Memory B cell (primary cell): Measurements from ENCODE around the gene ZNF678.
"Not testable (repeated sequence)": the region's sequence is repeated elsewhere in the genome, so short reads cannot be mapped to it uniquely, and the experiment has no call there.

Experiments
- ATAC-seq: fragments of 150-1000 bp; cut with Tn5 transposase; 2 replicates; pipeline ENCODE4 v1.10.0; 2021; ENCODE audit warnings: low read depth, mild to moderate bottlenecking, moderate library complexity
- DNase-seq, 2 donors: peaks; one replicate each; pipeline ENCODE4 v3.0.0; 2022; ENCODE audit warnings: low spot score in 2 of 2
- H3K27ac Mint-ChIP-seq: one replicate; pipeline ENCODE4 v1.8.0; 2022; ENCODE audit warnings: mild to moderate bottlenecking, moderate library complexity, mixed read lengths
- H3K27me3 Mint-ChIP-seq: one replicate; pipeline ENCODE4 v1.8.0; 2022; ENCODE audit warnings: mixed read lengths
- H3K36me3 Mint-ChIP-seq: one replicate; pipeline ENCODE4 v1.8.0; 2022; ENCODE audit warnings: mild to moderate bottlenecking, mixed read lengths
- H3K4me1 Mint-ChIP-seq: one replicate; pipeline ENCODE4 v1.8.0; 2022; ENCODE audit warnings: mixed read lengths
- H3K4me3 Mint-ChIP-seq: one replicate; pipeline ENCODE4 v1.8.0; 2022; ENCODE audit warnings: mild to moderate bottlenecking, moderate library complexity, mixed read lengths
- H3K9me3 Mint-ChIP-seq: one replicate; pipeline ENCODE4 v1.8.0; 2022; ENCODE audit warnings: mixed read lengths

The ZNF678 gene

DNA sequence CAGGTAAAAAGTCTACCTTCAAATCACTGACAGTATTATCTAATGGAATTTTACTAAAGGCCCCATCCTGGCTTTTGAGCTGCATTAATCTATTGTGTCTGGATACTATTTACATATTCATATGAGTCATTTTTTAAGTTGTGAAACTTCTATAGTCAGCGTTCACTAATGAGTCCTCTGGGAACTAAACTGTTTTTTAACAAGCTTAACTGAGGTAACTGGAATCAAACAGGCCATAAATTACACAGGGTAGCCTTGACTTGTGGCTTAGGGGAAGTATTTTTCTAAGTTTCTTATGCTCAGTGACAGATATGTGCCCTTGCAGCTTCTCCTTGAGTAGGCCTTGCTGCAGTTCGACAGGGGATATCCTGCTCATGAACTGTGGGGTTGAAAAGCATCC lies 102.9 kb downstream of the ZNF678 start:
- Mint-ChIP-seq H3K36me3 (peaks cover 25% of the 10 kb centered on the region), H3K9me3 (peaks cover 22% of the 10 kb centered on the region), H3K27me3 (no peaks in the 10 kb centered on the region), H3K4me3 (no peak overlapping the region), H3K27ac (no peak overlapping the region), H3K4me1 (no peaks in the 10 kb centered on the region)
- ATAC-seq (no peak), DNase-seq (no peak)

DNA sequence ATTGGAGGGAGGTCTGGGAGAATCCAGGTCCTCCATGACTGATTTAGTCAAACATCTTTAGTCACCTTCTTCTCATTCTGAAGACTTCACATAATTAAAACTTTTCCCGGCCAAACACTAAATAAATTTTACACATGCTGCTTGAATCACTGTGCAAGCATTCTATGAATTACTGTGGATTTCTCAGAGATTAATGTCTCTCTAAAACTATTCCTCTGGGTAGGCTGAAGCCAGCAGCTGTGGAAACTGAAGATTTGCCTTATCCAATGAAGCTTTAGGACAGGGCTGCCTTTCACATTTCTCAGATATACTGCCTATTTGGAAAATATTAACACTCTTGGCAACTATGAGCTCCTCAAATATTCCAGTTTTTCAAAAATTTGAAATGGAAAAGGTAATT lies 110.1 kb downstream of the ZNF678 start:
- no peak for DNase-seq
- Mint-ChIP-seq H3K27ac (no peak overlapping the region), H3K4me3 (no peak overlapping the region), H3K36me3 (peaks cover 18% of the 10 kb centered on the region), H3K9me3 (peaks cover 26% of the 10 kb centered on the region), H3K4me1 (no peaks in the 10 kb centered on the region), H3K27me3 (no peaks in the 10 kb centered on the region)
- ATAC-seq: no peak

DNA sequence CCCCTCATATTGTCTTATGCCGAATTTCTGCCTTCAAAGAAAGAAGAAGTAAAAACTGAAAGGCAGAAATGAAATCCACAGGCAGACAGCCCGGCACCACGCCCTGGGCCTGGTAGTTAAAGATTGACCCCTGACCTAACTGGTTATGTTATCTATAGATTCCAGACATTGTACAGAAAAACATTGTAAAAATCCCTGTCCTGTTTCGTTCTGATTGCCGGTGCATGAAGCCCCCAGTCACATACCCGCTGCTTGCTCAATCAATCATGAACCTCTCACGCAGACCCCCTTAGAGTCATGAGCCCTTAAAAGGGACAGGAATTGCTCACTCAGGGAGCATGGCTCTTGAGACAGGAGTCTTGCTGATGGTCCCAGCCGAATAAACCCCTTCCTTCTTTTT lies 122.5 kb downstream of the ZNF678 start:
- Mint-ChIP-seq H3K36me3 (peaks cover 5% of the 10 kb centered on the region), H3K4me1 (no peaks in the 10 kb centered on the region), H3K9me3 (peaks cover 24% of the 10 kb centered on the region), H3K27me3 (no peaks in the 10 kb centered on the region), H3K4me3 (no peak overlapping the region), H3K27ac (no peak overlapping the region)
- ATAC-seq: no peak
- DNase-seq: no peak

DNA sequence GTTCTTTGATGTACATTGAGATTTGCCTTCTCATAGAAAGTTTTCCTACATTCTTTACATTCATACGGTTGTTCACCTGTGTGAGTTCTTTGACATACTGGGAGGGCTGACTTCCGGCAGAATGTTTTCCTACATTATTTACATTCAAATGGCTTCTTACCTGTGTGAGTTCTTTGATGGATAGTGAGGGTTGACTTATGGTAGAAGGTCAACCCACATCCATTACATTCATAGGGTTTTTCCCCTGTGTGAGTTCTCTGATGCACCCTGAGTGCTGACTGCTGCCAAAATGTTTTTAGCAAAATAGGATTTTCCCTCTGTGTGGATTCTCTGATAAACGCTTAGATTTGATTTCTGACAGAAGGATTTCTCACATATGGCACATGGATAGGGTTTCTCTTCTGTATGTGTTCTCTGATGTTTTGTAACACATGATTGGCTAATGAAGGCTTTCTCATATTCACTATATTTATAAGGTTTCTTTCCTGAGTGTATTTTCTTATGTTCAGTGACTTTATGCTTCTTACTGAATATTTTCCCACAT lies 134.0 kb downstream of the ZNF678 start:
- no peak for DNase-seq
- H3K9me3 Mint-ChIP-seq: peaks cover 39% of the 10 kb centered on the region

DNA sequence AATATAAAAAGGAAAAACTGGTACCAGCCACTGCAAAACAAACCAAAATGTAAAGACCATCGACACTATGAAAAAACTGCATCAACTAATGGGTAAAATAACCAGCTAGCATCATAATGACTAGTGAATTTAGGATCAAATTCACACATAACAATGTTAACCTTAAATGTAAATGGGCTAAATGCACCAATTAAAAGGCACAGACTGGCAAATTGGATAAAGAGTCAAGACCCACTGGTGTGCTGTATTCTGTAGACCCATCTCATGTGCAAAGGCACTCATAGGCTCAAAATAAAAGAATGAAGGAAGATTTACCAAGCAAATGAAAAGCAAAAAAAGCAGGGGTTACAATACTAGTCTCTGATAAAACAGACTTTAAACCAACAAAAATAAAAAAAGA lies 138.3 kb downstream of the ZNF678 start:
- not testable (repeated sequence) for H3K4me1 Mint-ChIP-seq, DNase-seq, H3K27ac Mint-ChIP-seq, H3K4me3 Mint-ChIP-seq, H3K27me3 Mint-ChIP-seq, ATAC-seq
- Mint-ChIP-seq H3K9me3 (peaks cover 43% of the 10 kb centered on the region), H3K36me3 (peaks cover 11% of the 10 kb centered on the region)

More for the DNA sequence above, 134.0 kb downstream of the ZNF678 start:
- no peak for ATAC-seq
- peaks cover 8% of the 10 kb centered on the region for H3K36me3 Mint-ChIP-seq
- H3K27ac Mint-ChIP-seq: no peak overlapping the region
- H3K4me1 Mint-ChIP-seq: no peaks in the 10 kb centered on the region
- H3K27me3 Mint-ChIP-seq: peaks cover 1% of the 10 kb centered on the region
- no peak overlapping the region for H3K4me3 Mint-ChIP-seq

DNA sequence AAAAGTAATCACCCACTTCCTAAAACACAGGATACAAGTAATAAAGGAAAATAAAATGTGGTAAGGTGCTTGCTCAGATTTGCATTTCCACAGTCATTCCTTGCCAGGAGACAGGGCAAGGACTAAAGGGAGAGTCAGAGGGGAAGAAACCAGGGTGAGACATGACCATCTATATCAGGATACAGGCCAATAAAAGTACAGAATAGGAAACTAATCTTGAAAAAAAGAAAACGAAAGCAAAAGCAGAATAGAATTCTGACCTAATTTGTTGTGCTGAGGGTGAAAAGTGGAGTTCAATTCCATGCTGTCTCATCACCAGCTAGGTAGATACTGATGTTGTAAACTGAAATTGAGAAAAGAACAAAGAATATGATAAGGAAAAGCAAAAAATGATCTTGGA lies 144.5 kb downstream of the ZNF678 start:
- H3K4me3 Mint-ChIP-seq: no peak overlapping the region
- H3K27me3 Mint-ChIP-seq: peaks cover 2% of the 10 kb centered on the region
- peaks cover 2% of the 10 kb centered on the region for H3K4me1 Mint-ChIP-seq
- DNase-seq: no peak
- no peak for ATAC-seq
- no peak overlapping the region for H3K27ac Mint-ChIP-seq
- H3K9me3 Mint-ChIP-seq: peaks cover 21% of the 10 kb centered on the region
- peaks cover 3% of the 10 kb centered on the region for H3K36me3 Mint-ChIP-seq

DNA sequence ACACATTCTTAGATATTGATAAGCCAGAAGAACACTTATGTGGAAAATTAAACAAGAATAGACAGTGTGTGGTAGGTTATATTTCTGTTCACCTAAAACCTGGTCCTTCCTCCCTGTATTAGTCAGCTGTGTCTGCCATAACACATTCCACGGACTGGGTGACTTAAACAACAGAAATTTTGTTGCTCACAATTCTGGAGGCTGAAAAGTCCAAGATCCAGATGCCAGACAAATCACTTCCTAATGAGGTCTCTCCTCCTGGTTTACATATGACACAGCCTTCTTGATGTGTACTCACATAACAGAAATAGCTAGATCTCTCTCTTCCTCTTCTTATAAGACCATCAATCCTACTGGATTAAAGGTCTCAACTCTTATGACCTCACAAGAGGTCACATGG lies 146.1 kb downstream of the ZNF678 start:
- no peak for ATAC-seq
- H3K27ac Mint-ChIP-seq: no peak overlapping the region
- peaks cover 16% of the 10 kb centered on the region for H3K9me3 Mint-ChIP-seq
- H3K27me3 Mint-ChIP-seq: no peaks in the 10 kb centered on the region
- peaks cover 3% of the 10 kb centered on the region for H3K36me3 Mint-ChIP-seq
- peaks cover 2% of the 10 kb centered on the region for H3K4me1 Mint-ChIP-seq
- no peak for DNase-seq
- H3K4me3 Mint-ChIP-seq: no peak overlapping the region

DNA sequence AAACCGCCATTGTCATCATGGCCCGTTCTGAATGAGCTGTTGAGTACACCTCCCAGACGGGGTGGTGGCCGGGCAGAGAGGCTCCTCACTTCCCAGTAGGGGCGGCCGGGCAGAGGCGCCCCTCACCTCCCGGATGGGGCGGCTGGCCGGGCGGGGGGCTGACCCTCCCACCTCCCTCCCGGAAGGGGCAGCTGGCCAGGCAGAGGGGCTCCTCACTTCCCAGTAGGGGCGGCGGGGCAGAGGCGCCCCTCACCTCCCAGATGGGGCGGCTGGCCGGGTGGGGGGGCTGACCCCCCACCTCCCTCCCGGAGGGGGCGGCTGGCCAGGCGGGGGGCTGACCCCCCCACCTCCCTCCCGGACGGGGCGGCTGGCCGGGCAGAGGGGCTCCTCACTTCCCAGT lies 147.1 kb downstream of the ZNF678 start:
- DNase-seq, H3K4me3 Mint-ChIP-seq, ATAC-seq, H3K36me3 Mint-ChIP-seq, H3K4me1 Mint-ChIP-seq, H3K27ac Mint-ChIP-seq, H3K27me3 Mint-ChIP-seq: not testable (repeated sequence)
- peaks cover 21% of the 10 kb centered on the region for H3K9me3 Mint-ChIP-seq

DNA sequence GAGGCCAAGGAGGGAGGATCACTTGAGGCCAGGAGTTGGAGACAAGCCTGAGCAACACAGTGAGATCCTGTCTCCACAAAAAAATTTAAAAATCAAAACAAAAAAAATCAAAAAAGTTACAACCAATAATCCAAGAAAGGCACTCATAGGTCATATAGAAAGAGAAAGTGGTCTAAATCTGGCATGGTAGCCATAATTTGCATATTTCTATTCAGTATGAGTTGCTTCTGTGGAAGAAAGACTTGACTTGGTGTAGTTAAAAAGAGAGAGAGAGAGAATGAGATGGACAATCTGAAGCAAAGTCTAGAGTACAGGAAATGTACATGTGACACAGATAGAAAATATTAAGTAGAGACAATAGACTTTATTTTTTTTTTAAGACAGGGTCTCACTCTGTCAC lies 149.3 kb downstream of the ZNF678 start:
- Mint-ChIP-seq H3K4me1 (peaks cover 2% of the 10 kb centered on the region), H3K36me3 (peaks cover 4% of the 10 kb centered on the region), H3K27ac (no peak overlapping the region), H3K9me3 (peaks cover 26% of the 10 kb centered on the region), H3K27me3 (no peaks in the 10 kb centered on the region), H3K4me3 (no peak overlapping the region)
- ATAC-seq (no peak), DNase-seq (no peak)

DNA sequence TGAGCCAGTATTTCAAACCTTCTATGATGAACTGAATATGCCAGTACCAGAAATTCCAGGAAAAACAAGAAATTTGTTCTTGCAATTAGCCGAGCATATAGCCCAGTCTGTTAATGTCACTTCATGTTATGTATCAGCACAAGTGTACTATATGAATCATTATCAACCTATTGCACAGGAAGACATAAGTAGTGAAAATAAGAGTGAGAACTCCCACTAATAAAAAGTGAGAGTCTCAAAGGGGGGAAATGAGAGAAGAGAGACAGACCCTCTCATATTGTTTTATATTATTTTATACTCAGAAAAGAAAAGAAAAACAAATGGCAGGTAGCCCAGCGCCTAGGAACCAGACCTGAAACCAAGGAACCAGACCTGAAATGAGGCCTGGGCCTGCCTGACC lies 155.6 kb downstream of the ZNF678 start:
- H3K27me3 Mint-ChIP-seq: peaks cover 2% of the 10 kb centered on the region
- H3K36me3 Mint-ChIP-seq: peaks cover 11% of the 10 kb centered on the region
- no peak overlapping the region for H3K4me3 Mint-ChIP-seq
- DNase-seq (no peak), ATAC-seq (no peak)
- H3K27ac Mint-ChIP-seq: no peak overlapping the region
- H3K9me3 Mint-ChIP-seq: peaks cover 43% of the 10 kb centered on the region
- no peaks in the 10 kb centered on the region for H3K4me1 Mint-ChIP-seq

DNA sequence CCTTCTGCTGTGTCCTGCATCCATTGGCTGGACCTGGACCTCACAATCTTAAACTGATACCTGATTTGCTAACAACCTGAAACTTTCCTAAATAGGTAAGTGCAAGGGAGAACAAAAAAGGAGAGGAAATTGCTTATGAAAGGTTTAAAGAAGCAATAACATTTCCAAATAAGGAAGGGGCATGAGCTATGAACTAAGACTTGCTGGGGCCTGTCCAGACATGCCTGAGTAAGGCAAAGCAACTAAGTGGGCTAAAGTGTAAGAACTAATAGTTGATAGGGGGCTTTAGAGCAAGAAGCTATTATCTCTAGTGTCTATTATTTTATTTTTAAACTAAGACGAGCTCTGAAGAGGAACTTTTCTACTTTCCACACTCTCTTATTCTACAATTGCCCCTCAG lies 160.1 kb downstream of the ZNF678 start:
- Mint-ChIP-seq H3K4me1 (peaks cover 9% of the 10 kb centered on the region), H3K27me3 (peaks cover 2% of the 10 kb centered on the region), H3K36me3 (peaks cover 9% of the 10 kb centered on the region), H3K9me3 (peaks cover 28% of the 10 kb centered on the region), H3K27ac (no peak overlapping the region), H3K4me3 (no peak overlapping the region)
- no peak for ATAC-seq
- DNase-seq: no peak

DNA sequence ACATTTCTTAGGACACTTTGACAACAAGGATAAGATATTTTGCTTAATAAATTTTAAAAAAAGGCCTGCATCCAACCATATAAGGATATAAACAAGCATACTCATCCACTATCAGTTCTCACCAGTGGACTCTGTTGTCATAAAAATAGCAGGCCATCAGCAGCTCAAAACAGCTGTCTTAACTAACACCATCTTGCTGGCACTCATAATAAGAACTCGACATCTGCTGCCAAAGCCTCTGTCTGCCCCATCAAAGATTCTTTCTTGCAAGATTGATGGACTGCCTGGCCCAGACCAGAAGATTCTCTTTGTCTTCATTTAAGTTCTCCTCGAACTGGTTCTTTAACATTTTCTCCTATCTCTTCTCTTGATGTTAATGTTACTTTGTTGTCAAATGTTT lies 161.7 kb downstream of the ZNF678 start:
- Mint-ChIP-seq H3K9me3 (peaks cover 18% of the 10 kb centered on the region), H3K27me3 (no peaks in the 10 kb centered on the region), H3K27ac (no peak overlapping the region), H3K36me3 (peaks cover 4% of the 10 kb centered on the region), H3K4me1 (peaks cover 20% of the 10 kb centered on the region), H3K4me3 (no peak overlapping the region)
- ATAC-seq: no peak
- no peak for DNase-seq

DNA sequence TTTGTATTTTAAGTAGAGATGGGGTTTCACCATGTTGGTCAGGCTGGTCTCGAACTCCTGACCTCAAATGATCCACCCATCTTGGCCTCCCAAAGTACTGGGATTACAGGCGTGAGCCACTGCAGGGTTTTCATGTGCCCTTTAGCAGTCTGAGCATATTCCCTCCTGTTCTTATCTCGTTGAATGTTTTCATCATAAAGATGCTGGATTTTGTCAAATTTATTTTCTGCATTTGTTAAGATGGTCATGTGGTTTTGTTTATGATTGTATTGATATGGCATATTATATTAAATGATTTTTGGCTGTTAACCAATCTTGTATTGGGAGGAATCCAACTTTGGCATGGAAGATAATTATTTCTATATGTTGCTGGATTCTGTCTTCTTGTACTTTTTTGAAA lies 163.0 kb downstream of the ZNF678 start:
- Mint-ChIP-seq H3K4me3 (no peak overlapping the region), H3K27ac (no peak overlapping the region), H3K9me3 (peaks cover 11% of the 10 kb centered on the region), H3K36me3 (peaks cover 2% of the 10 kb centered on the region), H3K4me1 (peaks cover 22% of the 10 kb centered on the region), H3K27me3 (no peaks in the 10 kb centered on the region)
- no peak for DNase-seq
- ATAC-seq: no peak
